SHP77 treated with DMSO at 0.1 percent for 48 hours (cell line): ENCODE results near the gene MEOX2.

Experiments used
- DNase-seq: peaks from one replicate; lab custom pipeline; 2025; lab: John Stamatoyannopoulos, UW

Gene MEOX2

GRCh38 chr7:15610503-15610902 is 76.0 kb downstream of the MEOX2 start:
- no peak for DNase-seq

- DNase-seq, result no peak
Measured at GRCh38 chr7:15609287-15609686, 77.2 kb downstream of the MEOX2 start.

GRCh38 chr7:15607529-15608210 is 78.8 kb downstream of the MEOX2 start:
- peak; percentile 19 for DNase-seq

GRCh38 chr7:15606561-15606960 is 79.9 kb downstream of the MEOX2 start:
- DNase-seq, result no peak

GRCh38 chr7:15604166-15604565 is 82.3 kb downstream of the MEOX2 start:
- no peak for DNase-seq

GRCh38 chr7:15603124-15603523 is 83.4 kb downstream of the MEOX2 start:
- DNase-seq, result no peak

- DNase-seq, result peak; percentile 47
Measured at GRCh38 chr7:15602236-15602635, 84.2 kb downstream of the MEOX2 start.

- no peak for DNase-seq
Measured at GRCh38 chr7:15601175-15601574, 85.3 kb downstream of the MEOX2 start.

GRCh38 chr7:15600298-15600697 is 86.2 kb downstream of the MEOX2 start:
- no peak for DNase-seq

GRCh38 chr7:15594461-15594860 is 92.0 kb downstream of the MEOX2 start:
- no peak for DNase-seq

- DNase-seq, result peak; percentile 94
Measured at GRCh38 chr7:15593382-15593781, 93.1 kb downstream of the MEOX2 start.

GRCh38 chr7:15586266-15586665 is 100.2 kb downstream of the MEOX2 start:
- no peak for DNase-seq

GRCh38 chr7:15584575-15584974 is 101.9 kb downstream of the MEOX2 start:
- no peak for DNase-seq

- no peak for DNase-seq
Measured at GRCh38 chr7:15582773-15583172, 103.7 kb downstream of the MEOX2 start.

- DNase-seq, result peak; percentile 80
Measured at GRCh38 chr7:15581352-15581951, 105.0 kb downstream of the MEOX2 start.

- DNase-seq, result no peak
Measured at GRCh38 chr7:15580604-15581351, 105.7 kb downstream of the MEOX2 start.

- DNase-seq, result no peak
Measured at GRCh38 chr7:15577600-15577999, 108.9 kb downstream of the MEOX2 start.

- DNase-seq, result no peak
Measured at GRCh38 chr7:15571301-15571878, 115.1 kb downstream of the MEOX2 start.

- DNase-seq, result no peak
Measured at GRCh38 chr7:15567652-15568051, 118.8 kb downstream of the MEOX2 start.

GRCh38 chr7:15567036-15567435 is 119.4 kb downstream of the MEOX2 start:
- no peak for DNase-seq

- no peak for DNase-seq
Measured at GRCh38 chr7:15566476-15566875, 120.0 kb downstream of the MEOX2 start.

GRCh38 chr7:15561835-15562234 is 124.6 kb downstream of the MEOX2 start, which contains the start of gene AGMO:
TSS of gene AGMO (minus strand) at chr7:15562015.
- peak; percentile 91 for DNase-seq
